ENCODE results near the gene KLHL7.
"Not testable (repeated sequence)": the region's sequence is repeated elsewhere in the genome, so short reads cannot be mapped to it uniquely, and the experiment has no call there.

KLHL7 gene

DNA sequence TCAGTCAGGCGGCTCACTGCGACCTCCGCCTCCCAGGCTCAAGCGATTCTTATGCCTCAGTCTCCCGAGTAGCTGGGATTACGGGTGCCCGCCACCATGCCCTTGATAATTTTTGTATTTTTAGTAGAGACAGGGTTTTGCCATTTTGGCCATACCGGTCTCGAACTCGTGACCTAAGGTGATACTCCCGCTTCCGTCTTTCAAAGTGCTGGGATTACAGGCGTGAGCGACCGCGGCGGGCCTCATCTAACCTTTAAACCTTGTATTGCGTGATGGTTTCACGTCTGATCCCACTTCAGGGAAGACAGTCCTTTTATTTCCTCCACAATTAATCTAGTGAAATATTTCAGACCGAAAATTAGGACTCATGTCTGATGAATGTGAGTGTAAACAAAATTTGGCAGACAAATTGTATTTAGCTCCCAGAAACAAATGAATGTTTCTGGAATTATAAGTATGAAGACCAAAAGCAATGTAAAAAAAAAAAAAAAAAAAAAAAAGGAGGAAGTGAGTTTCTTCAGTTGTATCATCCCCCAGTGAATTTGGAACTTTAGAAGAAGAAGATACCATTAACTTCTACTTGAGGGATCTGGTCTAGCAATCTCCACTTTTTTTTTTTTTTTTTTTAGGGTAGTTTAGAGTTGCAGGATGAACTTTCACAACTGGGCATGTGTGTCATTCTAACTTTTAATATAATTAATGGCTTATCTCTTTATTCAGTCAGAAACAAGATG is 77.9 kb downstream of the KLHL7 start:
- DNase-seq (ENCODE audit: low spot score), result no peak

DNA sequence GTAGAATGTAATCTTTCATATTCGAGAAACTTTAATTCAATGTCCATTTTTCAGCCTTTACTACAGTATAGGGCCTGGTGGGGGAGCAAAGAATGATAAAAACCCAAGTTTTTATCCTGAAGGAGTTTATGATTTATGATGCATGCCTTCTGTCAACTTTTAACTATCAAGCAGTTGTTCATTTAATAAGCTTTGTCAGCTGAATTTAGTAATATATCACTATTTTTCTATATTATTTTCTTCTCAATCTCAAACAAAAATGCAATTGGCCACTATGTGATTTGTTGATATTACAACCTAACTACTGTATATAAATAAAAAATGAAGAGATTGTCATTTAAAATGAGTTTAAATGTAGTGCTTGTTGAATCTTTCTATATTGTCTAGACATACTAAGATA is 78.7 kb downstream of the KLHL7 start:
- DNase-seq (ENCODE audit: low spot score), result no peak

DNA sequence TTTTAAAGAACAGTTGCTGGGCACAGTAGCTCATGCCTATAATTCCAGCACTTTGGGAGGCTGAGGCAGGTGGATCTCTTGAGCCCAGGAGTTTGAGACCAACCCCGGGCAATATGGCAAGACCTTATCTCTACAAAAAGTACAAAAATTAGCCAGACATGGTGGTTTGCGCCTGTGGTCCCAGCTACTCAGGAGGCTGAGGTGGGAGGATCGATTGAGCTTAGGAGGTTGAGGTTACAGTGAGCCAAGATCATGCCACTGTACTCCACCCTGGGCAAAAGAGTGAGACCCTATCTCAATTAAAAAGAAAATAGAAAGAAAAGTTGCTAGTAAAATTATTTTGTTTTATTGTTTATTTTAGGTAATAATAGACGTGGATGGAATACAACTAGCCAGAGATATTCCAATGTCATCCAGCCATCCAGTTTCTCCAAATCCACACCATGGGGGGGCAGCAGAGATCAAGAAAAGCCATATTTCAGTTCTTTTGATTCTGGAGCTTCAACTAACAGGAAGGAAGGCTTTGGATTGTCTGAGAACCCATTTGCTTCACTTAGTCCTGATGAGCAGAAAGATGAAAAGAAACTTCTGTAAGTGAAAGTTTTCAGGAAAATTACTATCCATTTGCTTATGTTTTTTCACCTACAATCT is 79.2 kb downstream of the KLHL7 start:
- no peak for DNase-seq (ENCODE audit: low spot score)

DNA sequence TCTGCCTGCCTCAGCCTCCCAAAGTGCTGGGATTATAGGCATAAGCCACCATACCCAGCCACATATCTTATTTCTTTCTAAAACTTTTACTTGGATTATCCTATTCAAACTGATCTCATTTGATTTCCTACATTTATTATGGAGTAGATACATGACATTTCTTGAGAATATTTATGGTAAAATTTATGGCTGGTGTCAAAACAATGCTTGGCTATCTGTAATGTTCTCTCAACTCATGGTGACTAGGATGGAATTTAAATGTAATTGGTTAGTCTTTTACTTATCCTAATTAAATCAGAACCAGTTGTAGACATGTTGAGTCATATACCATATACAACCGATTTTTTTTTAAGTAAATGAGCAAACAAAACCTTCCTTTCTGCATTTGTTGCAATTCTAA is 80.4 kb downstream of the KLHL7 start:
- no peak for DNase-seq (ENCODE audit: low spot score)

DNA sequence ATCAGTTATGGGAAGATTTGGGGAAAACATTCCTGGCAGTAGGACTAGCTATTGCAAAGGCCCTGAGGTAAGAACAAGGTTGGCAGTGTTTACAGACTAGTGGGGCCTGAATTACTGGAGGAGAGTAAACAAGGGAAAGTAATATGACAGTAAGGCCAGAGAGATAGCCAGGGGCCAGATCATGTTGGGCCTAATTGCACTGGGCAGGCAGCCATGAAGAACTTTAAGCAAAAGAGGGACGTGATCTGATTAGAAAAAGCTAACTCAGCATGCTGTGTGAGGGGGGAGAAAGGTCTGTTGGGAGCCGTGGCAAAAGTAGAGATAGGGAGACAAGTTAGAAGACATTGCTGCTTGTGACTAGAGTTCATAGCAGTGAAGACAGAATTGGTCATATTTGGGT is 85.4 kb downstream of the KLHL7 start:
- no peak for DNase-seq (ENCODE audit: low spot score)

DNA sequence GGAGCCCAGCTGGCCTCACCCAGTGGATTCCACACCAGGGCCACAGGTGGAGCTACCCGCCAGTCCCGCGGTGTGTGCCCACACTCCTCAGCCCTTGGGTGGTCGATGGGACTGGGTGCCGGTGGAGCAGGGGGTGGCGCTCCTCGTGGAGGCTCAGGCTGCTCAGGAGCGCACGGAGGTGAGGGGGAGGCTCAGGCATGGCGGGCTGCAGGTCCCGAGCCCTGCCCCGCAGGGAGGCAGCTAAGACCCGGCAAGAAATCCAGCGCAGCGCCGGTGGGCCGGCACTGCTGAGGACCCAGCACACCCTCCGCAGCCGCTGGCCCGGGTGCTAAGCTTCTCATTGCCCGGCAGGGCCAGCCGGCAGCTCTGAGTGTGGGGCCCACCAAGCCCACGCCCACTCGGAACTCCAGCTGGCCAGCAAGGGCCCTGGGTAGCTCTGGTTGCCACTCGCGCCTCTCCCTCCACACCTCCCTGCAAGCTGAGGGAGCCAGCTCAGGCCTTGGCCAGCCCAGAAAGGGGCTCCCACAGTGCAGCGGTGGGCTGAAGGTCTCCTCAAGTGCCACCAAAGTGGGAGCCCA is 88.2 kb downstream of the KLHL7 start:
- not testable (repeated sequence) for DNase-seq (ENCODE audit: low spot score)

DNA sequence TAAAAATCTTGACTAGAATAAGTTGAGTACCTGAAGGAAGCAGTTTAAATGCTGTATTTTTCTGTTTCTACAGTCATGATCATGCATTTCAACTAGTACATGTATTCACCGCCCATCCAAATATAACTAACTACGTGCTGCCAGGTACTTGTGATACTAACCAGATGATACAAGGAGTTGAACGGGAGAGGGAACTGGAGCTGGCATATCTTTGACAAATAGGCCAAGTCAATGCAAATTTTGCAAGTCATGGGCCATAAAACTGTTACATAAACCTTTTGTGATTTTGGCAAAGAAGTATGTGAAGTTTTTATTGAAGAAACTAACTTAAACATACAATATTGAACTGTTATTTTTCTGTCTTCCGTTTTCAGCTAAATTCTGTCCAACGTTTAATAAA is 90.7 kb downstream of the KLHL7 start:
- DNase-seq (ENCODE audit: low spot score), result no peak

DNA sequence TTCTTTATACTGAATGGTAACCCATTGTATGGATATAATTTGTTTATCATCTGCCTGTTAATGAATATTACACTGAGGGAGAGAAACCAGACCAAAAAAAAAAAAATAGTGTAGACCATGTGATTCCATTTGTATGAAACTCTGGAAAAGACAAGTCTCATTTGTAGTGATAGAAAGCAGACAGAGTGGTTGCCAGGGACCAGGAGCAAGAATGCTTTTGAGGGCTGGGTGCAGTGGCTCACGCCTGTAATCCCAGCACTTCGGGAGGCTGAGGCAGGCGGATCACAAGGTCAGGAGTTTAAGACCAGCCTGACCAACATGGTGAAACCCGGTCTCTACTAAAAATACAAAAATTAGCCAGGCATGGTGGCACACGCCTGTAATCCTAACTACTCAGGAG is 92.2 kb downstream of the KLHL7 start:
- not testable (repeated sequence) for DNase-seq (ENCODE audit: low spot score)

DNA sequence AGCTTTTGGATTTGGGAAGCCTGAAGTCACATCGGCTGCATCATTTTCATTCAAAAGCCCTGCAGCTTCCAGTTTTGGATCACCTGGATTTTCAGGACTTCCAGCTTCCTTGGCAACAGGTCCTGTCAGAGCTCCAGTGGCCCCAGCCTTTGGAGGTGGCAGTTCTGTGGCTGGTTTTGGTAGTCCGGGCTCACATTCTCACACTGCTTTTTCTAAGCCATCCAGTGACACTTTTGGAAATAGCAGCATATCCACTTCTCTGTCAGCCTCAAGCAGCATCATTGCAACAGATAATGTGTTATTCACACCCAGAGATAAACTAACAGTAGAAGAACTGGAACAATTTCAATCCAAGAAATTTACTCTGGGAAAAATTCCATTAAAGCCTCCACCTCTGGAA is 94.7 kb downstream of the KLHL7 start:
- no peak for DNase-seq (ENCODE audit: low spot score)

DNA sequence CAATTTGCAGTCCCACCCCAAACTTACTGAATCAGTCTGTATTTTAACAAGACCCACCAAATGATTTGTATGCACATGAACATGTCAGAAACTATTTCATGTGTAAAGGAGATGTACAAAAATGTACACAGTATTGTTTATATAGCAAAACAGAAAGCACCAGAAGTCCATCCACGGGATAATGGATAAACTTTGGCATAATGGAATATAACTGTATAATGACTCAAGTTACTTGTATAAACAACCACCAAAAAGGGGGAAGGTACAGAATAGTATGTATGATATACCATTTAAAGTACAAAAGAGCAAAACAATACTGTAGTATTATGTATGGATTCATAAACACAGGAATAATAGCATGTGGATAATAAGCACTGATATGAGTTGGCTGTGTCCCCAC is 98.7 kb downstream of the KLHL7 start:
- DNase-seq (ENCODE audit: low spot score), result no peak

DNA sequence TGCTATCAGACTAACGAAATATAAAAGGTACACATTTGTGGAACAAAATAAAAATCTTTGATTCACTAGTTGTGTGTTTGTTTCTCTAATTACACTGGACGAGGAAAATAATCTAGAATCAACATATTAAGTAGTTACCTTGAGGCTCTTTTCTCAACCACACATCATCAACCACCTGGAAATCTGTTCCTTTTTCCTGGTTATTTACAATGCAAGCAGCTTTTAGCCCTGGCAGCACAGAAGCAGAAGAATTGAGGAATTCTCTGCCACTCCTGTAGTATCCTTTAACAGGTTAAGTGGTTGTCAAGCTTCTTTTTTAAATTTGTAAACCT is 100.0 kb downstream of the KLHL7 start:
- DNase-seq (ENCODE audit: low spot score), result no peak

DNA sequence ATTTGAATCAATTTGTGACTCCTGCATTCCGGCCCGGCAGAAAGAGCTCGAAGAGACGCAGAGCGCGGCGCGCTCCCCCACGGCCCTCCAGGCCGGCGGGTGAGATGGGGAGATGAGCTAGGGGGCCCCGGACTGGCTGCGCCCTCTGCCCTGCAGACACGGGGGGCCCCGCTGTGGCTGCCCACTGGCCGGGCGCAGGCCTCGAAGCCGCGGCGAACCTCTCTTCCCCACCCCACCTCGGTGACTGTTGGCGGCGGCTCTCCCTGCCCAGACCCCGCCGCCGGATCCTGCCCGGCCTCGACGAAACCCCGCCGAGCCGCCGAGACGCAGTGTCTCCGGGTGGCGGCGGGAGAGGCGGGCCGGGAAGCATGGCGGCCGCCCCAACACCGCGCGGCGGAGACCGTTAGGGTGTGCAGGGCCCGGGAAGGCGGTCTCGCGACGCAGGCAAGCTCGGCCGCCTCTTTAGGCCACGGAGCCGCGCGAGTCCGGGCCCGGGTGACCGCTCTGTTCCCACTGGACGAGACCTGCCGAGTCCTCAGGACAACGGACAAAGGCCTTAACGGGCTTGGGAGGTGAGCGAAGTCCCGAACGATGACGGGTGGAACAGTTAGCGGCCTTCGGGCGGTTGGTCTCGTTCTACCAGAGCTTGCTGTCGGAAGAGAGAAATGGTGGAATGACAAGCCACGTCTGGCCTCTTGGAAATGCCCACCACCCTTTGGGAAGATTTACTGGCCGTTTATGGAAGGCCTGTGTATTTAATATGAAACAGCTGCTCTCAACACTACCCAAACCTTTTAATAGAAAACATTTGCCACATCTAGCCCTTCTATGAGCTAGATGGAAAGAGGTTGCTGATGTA is 100.6 kb downstream of the KLHL7 start:
- peak; percentile 21 for DNase-seq (ENCODE audit: low spot score)

DNA sequence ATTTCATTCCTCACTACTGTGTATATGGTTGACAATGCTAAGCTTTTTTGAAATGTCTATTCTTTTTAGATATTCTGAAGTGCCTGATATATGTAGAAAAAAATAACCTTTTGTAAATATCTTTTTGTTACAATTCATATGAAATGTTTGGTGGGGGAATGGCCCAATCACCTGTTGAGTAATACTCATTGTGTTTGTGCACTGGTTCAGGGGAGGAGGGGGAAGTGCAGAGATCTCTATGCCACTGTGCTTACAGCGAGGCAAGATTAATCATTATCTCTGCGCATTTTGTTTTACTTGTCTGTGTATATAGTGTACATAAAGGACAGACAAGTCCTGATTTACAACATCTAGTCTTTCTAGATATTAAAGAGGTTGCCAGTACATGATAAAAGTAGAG is 101.4 kb downstream of the KLHL7 start:
- DNase-seq (ENCODE audit: low spot score), result no peak

DNA sequence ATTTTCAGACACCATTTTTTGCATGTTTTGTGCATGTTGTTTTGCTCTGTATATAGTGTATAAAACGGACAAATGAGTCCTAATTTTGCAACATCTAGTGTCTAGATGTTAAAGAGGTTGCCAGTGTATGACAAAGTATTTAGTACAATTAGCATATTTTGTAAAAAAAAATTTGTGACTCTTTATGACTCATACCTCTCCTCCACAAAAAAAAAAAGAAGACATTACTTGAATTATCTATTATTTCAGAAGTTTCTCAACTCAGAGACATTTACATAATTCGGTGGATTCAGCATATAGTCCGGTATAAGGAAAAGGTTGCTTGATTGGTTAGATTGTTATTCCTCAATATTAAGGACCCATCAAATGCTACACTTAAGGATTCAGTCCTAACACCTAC is 102.3 kb downstream of the KLHL7 start:
- no peak for DNase-seq (ENCODE audit: low spot score)

DNA sequence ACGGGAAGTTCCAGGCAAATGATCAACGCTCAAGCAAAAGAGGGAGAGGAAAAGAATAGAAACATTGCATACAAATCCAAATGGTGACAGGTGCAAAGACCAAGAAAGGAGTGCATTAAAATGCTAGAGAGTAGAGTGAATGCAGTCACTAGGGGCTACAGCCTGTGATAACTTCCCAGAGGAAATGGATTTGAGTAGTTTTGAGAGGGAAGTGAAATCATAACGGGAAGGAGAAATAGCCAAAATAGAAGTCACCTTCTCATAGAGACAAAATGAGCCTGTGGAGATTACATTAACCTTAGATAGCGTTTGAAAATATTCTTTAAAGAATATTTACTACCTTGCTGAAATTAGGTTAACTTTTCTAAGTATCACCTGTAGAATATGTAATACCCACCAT is 102.7 kb downstream of the KLHL7 start:
- no peak for DNase-seq (ENCODE audit: low spot score)

DNA sequence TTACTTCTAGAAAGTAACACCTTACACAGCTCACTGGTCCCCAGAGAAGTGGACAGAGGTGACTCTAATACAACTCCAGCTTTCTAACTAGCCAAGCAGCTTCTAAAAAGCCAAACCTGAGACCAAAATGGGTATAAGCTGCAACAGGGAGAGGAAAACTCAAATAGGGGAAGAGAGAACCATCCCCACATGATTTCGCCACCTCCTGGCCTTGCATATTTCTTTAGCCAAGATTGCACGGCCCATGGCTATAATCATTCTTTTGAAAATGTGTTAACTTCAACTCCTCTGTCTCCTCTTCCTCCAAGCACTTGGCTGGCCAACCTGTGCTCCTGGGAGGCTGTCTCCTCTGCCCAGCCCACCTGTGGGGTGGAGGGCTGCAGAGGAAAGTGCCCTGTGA is 104.9 kb downstream of the KLHL7 start:
- no peak for DNase-seq (ENCODE audit: low spot score)

DNA sequence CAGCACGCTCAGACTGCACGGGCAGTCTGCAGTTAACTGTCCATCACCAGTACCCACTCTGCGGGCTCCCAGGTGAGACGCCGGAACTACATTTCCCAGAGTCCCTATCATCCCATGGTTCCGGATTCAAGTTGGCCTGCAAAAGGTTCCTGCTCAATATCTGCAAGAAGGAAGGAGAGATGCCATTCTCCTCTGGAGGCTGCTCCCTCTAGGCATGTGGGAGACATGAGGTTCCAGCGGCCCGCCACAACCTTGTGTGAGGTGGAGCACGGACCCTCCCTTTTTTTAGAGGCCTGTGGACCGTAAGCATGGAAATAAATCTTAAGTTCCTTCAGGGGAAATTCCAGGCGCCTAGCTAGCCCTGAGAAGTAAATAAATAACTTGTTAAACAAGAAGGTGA is 106.0 kb downstream of the KLHL7 start:
- DNase-seq (ENCODE audit: low spot score), result peak; percentile 34

DNA sequence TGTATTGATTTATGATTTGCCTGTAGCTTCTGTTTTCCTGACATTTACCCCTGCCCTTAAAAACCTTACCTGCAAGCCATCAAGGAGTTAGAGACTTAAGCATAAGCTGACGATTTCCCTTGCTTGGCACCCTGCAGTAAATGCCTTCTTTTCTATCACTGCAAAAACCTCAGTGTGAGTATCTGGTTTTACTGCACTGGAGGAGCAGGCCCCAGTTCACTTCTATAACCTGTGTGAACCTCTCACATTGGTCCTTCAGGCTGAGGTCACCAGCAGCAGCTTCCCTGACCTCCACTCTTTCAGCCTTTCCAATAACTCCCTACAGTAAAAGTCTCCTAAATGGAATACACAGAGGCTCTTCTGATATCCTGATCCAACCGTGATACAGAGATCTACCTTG is 106.8 kb downstream of the KLHL7 start:
- no peak for DNase-seq (ENCODE audit: low spot score)

DNA sequence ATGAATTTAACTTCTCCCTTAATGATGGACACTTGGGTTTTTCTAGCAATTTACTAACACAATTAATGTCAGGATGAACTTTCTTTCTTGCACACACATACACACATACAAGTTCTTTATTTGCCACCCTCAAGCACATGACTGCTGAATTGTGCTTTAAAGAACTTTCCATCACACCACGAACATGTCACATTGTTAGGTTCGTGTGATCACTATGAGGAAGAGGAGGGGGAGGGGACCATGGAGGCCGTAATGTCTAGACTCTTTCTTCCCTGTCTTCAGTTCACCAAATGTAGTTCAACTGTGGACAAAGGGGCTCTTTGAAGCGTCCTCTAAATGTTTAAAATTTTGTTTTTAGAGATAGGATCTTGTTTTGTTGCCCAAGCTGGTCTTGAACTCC is 107.3 kb downstream of the KLHL7 start:
- DNase-seq (ENCODE audit: low spot score), result no peak

DNA sequence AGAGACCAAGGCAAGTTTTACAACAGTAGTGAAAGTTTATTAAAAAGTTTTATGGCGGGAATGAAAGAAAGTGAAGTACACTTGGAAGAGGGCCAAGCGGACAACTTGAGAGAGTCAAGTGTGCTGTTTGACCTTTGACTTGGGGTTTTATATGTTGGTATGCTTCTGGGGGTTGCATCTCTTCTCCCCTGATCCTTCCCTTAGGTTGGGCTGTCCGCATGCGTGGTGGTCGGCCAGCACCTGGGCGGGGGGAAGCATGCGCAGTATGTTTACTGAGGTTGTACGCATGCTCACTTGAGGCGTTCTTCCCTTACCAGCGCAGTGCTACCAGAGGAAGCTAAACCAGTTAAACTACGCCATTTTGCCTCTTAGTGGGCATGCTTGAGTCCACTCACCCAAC is 108.2 kb downstream of the KLHL7 start:
- no peak for DNase-seq (ENCODE audit: low spot score)

DNA sequence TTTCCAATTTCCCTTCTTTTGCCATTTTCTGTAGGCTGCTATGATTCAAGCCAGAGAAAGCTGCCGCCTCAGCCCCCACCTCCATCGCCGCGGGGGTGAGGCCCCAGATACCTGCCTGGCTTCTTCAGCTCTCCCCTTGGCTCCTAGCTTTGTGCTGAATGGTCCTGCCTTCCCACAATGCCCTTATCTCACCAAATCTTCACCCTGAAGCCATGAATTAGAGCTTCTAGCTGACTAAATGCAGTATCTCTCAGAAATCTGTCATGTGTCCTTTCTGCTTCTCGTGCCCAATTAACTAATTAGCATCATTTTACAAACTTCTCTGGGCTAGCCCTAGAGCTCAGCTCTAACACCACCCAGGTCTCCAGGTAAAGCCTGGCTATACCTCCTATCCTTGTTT is 108.8 kb downstream of the KLHL7 start:
- DNase-seq (ENCODE audit: low spot score), result no peak

DNA sequence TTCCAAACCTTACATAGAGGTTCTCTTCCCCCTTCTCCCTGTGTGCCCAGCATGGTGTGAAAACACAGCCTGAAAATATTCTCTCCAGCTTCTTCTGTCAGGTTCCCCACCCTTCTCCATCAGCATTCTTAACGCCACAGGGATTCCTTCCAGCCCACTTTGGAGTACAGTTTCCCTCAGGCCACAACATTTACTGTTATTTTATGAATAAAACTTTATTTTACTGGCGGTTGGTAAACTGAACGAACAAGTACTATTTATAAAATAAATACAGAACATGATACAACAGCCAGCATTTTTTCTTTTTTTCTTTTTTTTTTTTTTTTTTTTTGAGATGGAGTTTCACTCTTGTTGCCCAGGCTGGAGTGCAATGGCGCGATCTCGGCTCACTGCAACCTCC is 109.4 kb downstream of the KLHL7 start:
- DNase-seq (ENCODE audit: low spot score), result no peak

DNA sequence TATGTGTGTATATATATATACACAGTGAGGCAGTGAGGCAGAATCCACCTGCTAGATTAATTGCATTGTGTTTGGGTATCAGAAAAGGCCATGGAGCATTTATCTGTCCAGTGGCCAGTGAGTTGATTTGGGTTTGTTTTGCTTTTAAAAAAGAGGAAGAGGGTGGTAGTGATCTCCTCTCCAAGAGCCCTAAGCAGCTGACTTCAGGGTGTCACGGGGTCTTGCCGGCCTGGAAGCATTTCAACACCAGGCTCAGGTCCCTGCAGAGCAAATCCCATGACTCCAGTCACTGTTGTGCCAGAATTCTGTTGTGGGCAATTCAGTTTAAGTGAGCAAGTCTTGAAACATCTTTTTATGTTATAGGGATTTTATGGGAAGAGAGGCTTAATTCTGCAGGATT is 110.4 kb downstream of the KLHL7 start:
- no peak for DNase-seq (ENCODE audit: low spot score)

All from iPS-NIHi11 (cell line).